HFFc6 (cell line): ENCODE measurements around the gene SFN. TPM values are rescaled to one million over a fixed set of nuclear protein-coding genes. Genes with fewer than 3 reads are reported as not detected.

Experiments used
- DNase-seq: peaks from one replicate; pipeline ENCODE4 v3.0.0-alpha.2; 2018
- H3K27ac Mint-ChIP-seq: 2 replicates; pipeline ENCODE4 v1.8.0; 2020; ENCODE audit warnings: mild to moderate bottlenecking, mixed read lengths
- H3K27me3 Mint-ChIP-seq: 2 replicates; pipeline ENCODE4 v1.8.0; 2021; ENCODE audit warnings: mild to moderate bottlenecking, moderate library complexity, mixed read lengths; ENCODE audit not compliant: insufficient read depth
- H3K36me3 Mint-ChIP-seq: 2 replicates; pipeline ENCODE4 v1.8.0; 2021; ENCODE audit warnings: low read depth, mixed read lengths
- H3K4me1 Mint-ChIP-seq: 2 replicates; pipeline ENCODE4 v1.8.0; 2020; ENCODE audit warnings: low read depth, mixed read lengths
- H3K4me3 Mint-ChIP-seq: 2 replicates; pipeline ENCODE4 v1.8.0; 2020; ENCODE audit warnings: mild to moderate bottlenecking, moderate library complexity, mixed read lengths
- H3K9me3 Mint-ChIP-seq: 2 replicates; pipeline ENCODE4 v1.8.0; 2020; ENCODE audit warnings: mild to moderate bottlenecking, mixed read lengths
- CTCF ChIP-seq: fragments of 200-600 bp; sonication (generic); IDR thresholded peaks from 2 replicates; pipeline ENCODE4 v1.5.0; 2021; ENCODE audit warnings: antibody characterized with exemption, mild to moderate bottlenecking
- total RNA-seq, 6 experiments: library from RNA; stranded (reverse); fragmentation: NEBNext Ultra II Directional; extraction: Animal tissue kit (Norgen Biotek cat#: 25700); gene quantifications; 2 replicates in 1 of 6; 3 replicates in 5 of 6; pipeline ENCODE4 v1.2.3, GENCODE V29; 2021

Gene SFN
- total RNA-seq, 6 experiments from 2014 or later: 0.11 to 0.28 (median 0.20) TPM; not detected in 2

- H3K36me3 Mint-ChIP-seq: peaks cover 32% of the 10 kb centered on the region
Observed at GRCh38 chr1:26882696-26883463, 19.9 kb downstream of the SFN start.

GRCh38 chr1:26887125-26887524 lies 24.2 kb downstream of the SFN start:
- H3K27ac Mint-ChIP-seq: peak overlapping the region; percentile 19; the same call in 1 of the 2 replicates
- DNase-seq: peak; percentile 42

More at GRCh38 chr1:26882696-26883463, 19.9 kb downstream of the SFN start:
- Mint-ChIP-seq H3K9me3 (no peaks in the 10 kb centered on the region), H3K4me3 (no peak overlapping the region), H3K27ac (peak overlapping the region; percentile 42; the same call in 1 of the 2 replicates), H3K4me1 (0 out of 2 replicates have a peak, but pooled peaks cover 4% of the 10 kb centered on the region), H3K27me3 (no peaks in the 10 kb centered on the region; the same call in 1 of the 2 replicates)
- DNase-seq: no peak
- no peak for TF ChIP-seq CTCF

GRCh38 chr1:26888231-26888630 lies 25.3 kb downstream of the SFN start:
- Mint-ChIP-seq H3K36me3 (peaks cover 43% of the 10 kb centered on the region), H3K27me3 (no peaks in the 10 kb centered on the region; the same call in none of the 2 replicates), H3K4me3 (peak overlapping the region; percentile 91), H3K27ac (peak overlapping the region; percentile 93), H3K4me1 (peaks cover 24% of the 10 kb centered on the region), H3K9me3 (no peaks in the 10 kb centered on the region)
- no peak for TF ChIP-seq CTCF
- no peak for DNase-seq

More at GRCh38 chr1:26887125-26887524, 24.2 kb downstream of the SFN start:
- peak; percentile 79 for TF ChIP-seq CTCF
- H3K9me3 Mint-ChIP-seq: no peaks in the 10 kb centered on the region
- H3K36me3 Mint-ChIP-seq: peaks cover 45% of the 10 kb centered on the region
- peaks cover 24% of the 10 kb centered on the region for H3K4me1 Mint-ChIP-seq
- H3K27me3 Mint-ChIP-seq: no peaks in the 10 kb centered on the region; the same call in none of the 2 replicates
- no peak overlapping the region for H3K4me3 Mint-ChIP-seq

GRCh38 chr1:26889551-26890466 lies 26.9 kb downstream of the SFN start, which contains the start of gene GPN2:
GPN2 (minus strand) TSS chr1:26890283; CDS start chr1:26890096, 187 bp downstream.
- Mint-ChIP-seq H3K4me1 (peaks cover 24% of the 10 kb centered on the region), H3K4me3 (peak within 1 kb of the TSS; percentile 91), H3K27me3 (no peaks in the 10 kb centered on the region; the same call in 1 of the 2 replicates), H3K36me3 (peaks cover 44% of the 10 kb centered on the region), H3K9me3 (no peaks in the 10 kb centered on the region), H3K27ac (peak within 1 kb of the TSS; percentile 93)
- peak; percentile 60 for DNase-seq
- TF ChIP-seq CTCF: no peak

- Mint-ChIP-seq H3K4me3 (peak overlapping the region; percentile 91), H3K36me3 (peaks cover 41% of the 10 kb centered on the region), H3K4me1 (peaks cover 24% of the 10 kb centered on the region), H3K27me3 (no peaks in the 10 kb centered on the region; the same call in 1 of the 2 replicates), H3K27ac (peak overlapping the region; percentile 93), H3K9me3 (no peaks in the 10 kb centered on the region)
- TF ChIP-seq CTCF: no peak
- DNase-seq: no peak
Observed at GRCh38 chr1:26890467-26890796, 27.5 kb downstream of the SFN start.
